HG02759 (cell line): ENCODE data around the gene TBX6.

Source experiments
- ATAC-seq: cut with Tn5 transposase; IDR thresholded peaks from one replicate; pipeline ENCODE4 v1.9.1; 2021; ENCODE audit warnings: mild to moderate bottlenecking, moderate library complexity; ENCODE audit not compliant: unreplicated experiment

The TBX6 gene

GRCh38 chr16:30087181-30087898 is 4.4 kb downstream of the TBX6 start:
- ATAC-seq: no peak

- no peak for ATAC-seq
Observed at GRCh38 chr16:30086291-30087140, 5.2 kb downstream of the TBX6 start.

- ATAC-seq: no peak
Observed at GRCh38 chr16:30085820-30086219, 5.9 kb downstream of the TBX6 start.

GRCh38 chr16:30085247-30085646 is 6.5 kb downstream of the TBX6 start:
- ATAC-seq: no peak

- no peak for ATAC-seq
Observed at GRCh38 chr16:30084816-30085159, 6.9 kb downstream of the TBX6 start.

- ATAC-seq: no peak
Observed at GRCh38 chr16:30084096-30084815, 7.5 kb downstream of the TBX6 start.

- ATAC-seq: no peak
Observed at GRCh38 chr16:30083216-30084055, 8.3 kb downstream of the TBX6 start.

GRCh38 chr16:30082545-30083090 is 9.1 kb downstream of the TBX6 start:
- no peak for ATAC-seq

GRCh38 chr16:30079480-30079879 is 12.2 kb downstream of the TBX6 start:
- ATAC-seq: no peak

GRCh38 chr16:30078744-30079143 is 13.0 kb downstream of the TBX6 start:
- no peak for ATAC-seq

- no peak for ATAC-seq
Observed at GRCh38 chr16:30077656-30078055, 14.1 kb downstream of the TBX6 start.

- ATAC-seq: peak; percentile 28
Observed at GRCh38 chr16:30076276-30076791, 15.4 kb downstream of the TBX6 start.

GRCh38 chr16:30075503-30076275 is 16.0 kb downstream of the TBX6 start, which contains the start of gene PPP4C:
PPP4C (plus strand) TSS chr16:30075994; CDS start chr16:30076378, 384 bp downstream.
- peak; percentile 90 for ATAC-seq

GRCh38 chr16:30070490-30070889 is 21.2 kb downstream of the TBX6 start:
- ATAC-seq: no peak

- ATAC-seq: no peak
Observed at GRCh38 chr16:30069611-30070462, 21.9 kb downstream of the TBX6 start.

- no peak for ATAC-seq
Observed at GRCh38 chr16:30068750-30069610, 22.7 kb downstream of the TBX6 start.

- ATAC-seq: no peak
Observed at GRCh38 chr16:30068333-30068732, 23.4 kb downstream of the TBX6 start.

GRCh38 chr16:30067584-30067916 is 24.2 kb downstream of the TBX6 start:
- no peak for ATAC-seq
